Natural killer cell (primary cell): Measurements from ENCODE around the gene MAP1LC3C. TPM values are rescaled to one million over a fixed set of nuclear protein-coding genes. Genes with fewer than 3 reads are reported as not detected.

Experiments used
- ATAC-seq, 3 donors: fragments of 150-1000 bp in 2 of 3; fragments of 200-7000 bp in 1 of 3; cut with Tn5 transposase; 1 replicate in 1 of 3; 2 replicates in 2 of 3; pipeline ENCODE4 v1.10.0; 2021; ENCODE audit warnings: mild to moderate bottlenecking in 2 of 3, moderate library complexity in 2 of 3
- DNase-seq, 2 donors: peaks; one replicate each; pipeline versions ENCODE4 v3.0.0 to v3.0.0-alpha.2; 2013 to 2021; ENCODE audit warnings: mixed read lengths in 1 of 2
- H3K27ac ChIP-seq: one replicate; pipeline ENCODE4 v1.5.1; 2013; ENCODE audit warnings: mild to moderate bottlenecking, low read length
- H3K27me3 ChIP-seq: one replicate; pipeline ENCODE4 v1.6.1; 2013; ENCODE audit warnings: low read length; ENCODE audit not compliant: control insufficient read depth, insufficient read depth
- H3K36me3 ChIP-seq: one replicate; pipeline ENCODE4 v1.6.1; 2013; ENCODE audit warnings: low read length; ENCODE audit not compliant: control insufficient read depth, insufficient read depth
- H3K4me1 ChIP-seq: one replicate; pipeline ENCODE4 v1.6.1; 2013; ENCODE audit warnings: low read length; ENCODE audit not compliant: control insufficient read depth, insufficient read depth
- H3K4me3 ChIP-seq: one replicate; pipeline ENCODE4 v1.5.1; 2013; ENCODE audit warnings: low read length
- H3K9me3 ChIP-seq: one replicate; pipeline ENCODE4 v1.6.1; 2013; ENCODE audit warnings: low read length; ENCODE audit not compliant: control insufficient read depth, insufficient read depth
- H3K27ac Mint-ChIP-seq, 2 donors: one replicate each; pipeline ENCODE4 v1.8.0; 2022; ENCODE audit warnings: mild to moderate bottlenecking in 2 of 2, mixed read lengths in 2 of 2, moderate library complexity in 1 of 2
- H3K27me3 Mint-ChIP-seq, 2 donors: one replicate each; pipeline ENCODE4 v1.8.0; 2022; ENCODE audit warnings: low read depth in 2 of 2, mixed read lengths in 2 of 2
- H3K36me3 Mint-ChIP-seq: one replicate; pipeline ENCODE4 v1.8.0; 2022; ENCODE audit warnings: mixed read lengths
- H3K4me1 Mint-ChIP-seq, 2 donors: one replicate each; pipeline ENCODE4 v1.8.0; 2022; ENCODE audit warnings: mixed read lengths in 2 of 2
- H3K4me3 Mint-ChIP-seq: one replicate; pipeline ENCODE4 v1.8.0; 2022; ENCODE audit warnings: mild to moderate bottlenecking, moderate library complexity, mixed read lengths
- H3K9me3 Mint-ChIP-seq, 2 donors: one replicate each; pipeline ENCODE4 v1.8.0; 2022; ENCODE audit warnings: mixed read lengths in 2 of 2
- CTCF ChIP-seq: fragments of 200-600 bp; IDR thresholded peaks from one replicate; pipeline ENCODE4 v1.8.0; 2022; ENCODE audit warnings: antibody characterized with exemption
- WGBS: methylation state at CpG from one replicate; pipeline ENCODE4 v1.1.7; 2013; ENCODE audit warnings: missing lambda C conversion rate; ENCODE audit not compliant: insufficient coverage; 5-methylcytosine and 5-hydroxymethylcytosine counted together
- intact Hi-C: fragments of 100-400 bp; cut with micrococcal nuclease; formaldehyde crosslinking; loops from one replicate; pipeline ENCODE4 v1.14.2; 2022
- total RNA-seq, 4 donors: library from RNA; stranded (reverse); fragments of 120-200 nt in 1 of 4; gene quantifications; one replicate each; pipeline versions ENCODE4 v1.2.3 to v1.2.4, GENCODE V29; 2013 to 2022

Gene MAP1LC3C
- total RNA-seq, 3 donors from 2014 or later (not counting 1 experiment from before 2014, with no cell fraction given), result not detected

- H3K27me3 Mint-ChIP-seq, result no peaks in the 10 kb centered on the region
- intact Hi-C loops, result loop anchor here (1.0 kb wide), 3 partner anchors 102 to 467 kb away; no protein-coding TSS in a partner anchor
- no peaks in the 10 kb centered on the region for H3K36me3 ChIP-seq
- H3K27ac Mint-ChIP-seq, result no peak overlapping the region
- DNase-seq, result peak; percentile 39 to 61
- H3K4me3 Mint-ChIP-seq, result peak overlapping the region; percentile 66
- peaks cover 4% of the 10 kb centered on the region for H3K4me1 ChIP-seq
- H3K27ac ChIP-seq, result no peak overlapping the region
- H3K4me3 ChIP-seq, result no peak overlapping the region
- no peaks in the 10 kb centered on the region for H3K9me3 Mint-ChIP-seq
- TF ChIP-seq CTCF, result peak; percentile 78
- peaks cover 6% of the 10 kb centered on the region in 2 donors for H3K4me1 Mint-ChIP-seq
- no peaks in the 10 kb centered on the region for H3K27me3 ChIP-seq
- H3K9me3 ChIP-seq, result no peaks in the 10 kb centered on the region
- WGBS, result 16% methylated on average over 19 of the region's 20 CpGs
- H3K36me3 Mint-ChIP-seq, result no peaks in the 10 kb centered on the region
- peak; percentile 60 to 85 (median 76) for ATAC-seq
Observed at GRCh38 chr1:241998412-241998921, 431 bp downstream of the MAP1LC3C start.

- WGBS, result 92% methylated on average over 12 of the region's 12 CpGs
- DNase-seq (no peak), ATAC-seq (no peak)
- Mint-ChIP-seq H3K27ac (no peak overlapping the region), H3K36me3 (no peaks in the 10 kb centered on the region), H3K4me3 (no peak overlapping the region), H3K27me3 (no peaks in the 10 kb centered on the region), H3K9me3 (no peaks in the 10 kb centered on the region), H3K4me1 (peaks cover 6% of the 10 kb centered on the region in 2 donors)
- intact Hi-C loops, result no loop called here
- Histone ChIP-seq H3K9me3 (no peaks in the 10 kb centered on the region), H3K4me1 (peaks cover 4% of the 10 kb centered on the region), H3K36me3 (no peaks in the 10 kb centered on the region), H3K4me3 (no peak overlapping the region), H3K27me3 (no peaks in the 10 kb centered on the region), H3K27ac (no peak overlapping the region)
- TF ChIP-seq CTCF, result no peak
Observed at GRCh38 chr1:241997401-241997998, 1.4 kb downstream of the MAP1LC3C start.

GRCh38 chr1:241994171-241994570 is 4.7 kb downstream of the MAP1LC3C start:
- intact Hi-C loops, result no loop called here
- ATAC-seq, result no peak
- 86% methylated on average over 6 of the region's 9 CpGs for WGBS

More at GRCh38 chr1:241994171-241994570, 4.7 kb downstream of the MAP1LC3C start:
- Histone ChIP-seq H3K36me3 (no peaks in the 10 kb centered on the region), H3K27me3 (no peaks in the 10 kb centered on the region), H3K4me3 (no peak overlapping the region), H3K9me3 (no peaks in the 10 kb centered on the region), H3K27ac (no peak overlapping the region), H3K4me1 (peaks cover 4% of the 10 kb centered on the region)
- DNase-seq, result no peak
- Mint-ChIP-seq H3K27me3 (peaks cover 0 to 4% of the 10 kb centered on the region in 2 donors), H3K9me3 (no peaks in the 10 kb centered on the region), H3K4me1 (peaks cover 6% of the 10 kb centered on the region in 2 donors), H3K27ac (no peak overlapping the region), H3K36me3 (no peaks in the 10 kb centered on the region), H3K4me3 (no peak overlapping the region)
- no peak for TF ChIP-seq CTCF
